HEK293 (cell line): ENCODE results near the gene VSTM4.

Source experiments
- CTCF ChIA-PET: fragments of 350-600 bp; formaldehyde crosslinking; extraction: SDS; loops from one replicate; lab custom pipeline; 2021; ENCODE audit warnings: antibody characterized with exemption; lab: Yijun Ruan, JAX
- POLR2A ChIA-PET: fragments of 300-600 bp; formaldehyde crosslinking; extraction: SDS; loops from one replicate; lab custom pipeline; 2020; ENCODE audit warnings: antibody characterized with exemption, inconsistent platforms; lab: Yijun Ruan, JAX
- H3K27ac ChIP-seq: fragments of 200-500 bp; sonication (Bioruptor generic); 2 replicates; pipeline ENCODE4 v1.5.1; 2014; ENCODE audit warnings: low read depth, low read length, control low read depth, inconsistent platforms; ENCODE audit errors: extremely low read depth
- H3K36me3 ChIP-seq, 2 experiments: fragments of 200-500 bp in 1 of 2; sonication (Bioruptor generic) in 1 of 2; 1 replicate in 1 of 2; 2 replicates in 1 of 2; pipeline ENCODE4 v1.5.1; 2014 to 2017; ENCODE audit warnings: inconsistent platforms in 2 of 2, low read length in 2 of 2; ENCODE audit not compliant: control insufficient read depth in 2 of 2, insufficient read depth in 1 of 2
- H3K4me1 ChIP-seq: fragments of 200-500 bp; sonication (Bioruptor generic); 2 replicates; pipeline ENCODE4 v1.5.1; 2014; ENCODE audit warnings: mild to moderate bottlenecking, low read length, inconsistent platforms; ENCODE audit not compliant: control insufficient read depth, insufficient read depth
- H3K4me3 ChIP-seq: 2 replicates; pipeline ENCODE4 v1.5.1; 2011; ENCODE audit warnings: low read depth, mild to moderate bottlenecking, control low read depth, low read length, moderate library complexity
- H3K9me3 ChIP-seq: fragments of 200-500 bp; sonication (Bioruptor generic); 2 replicates; pipeline ENCODE4 v1.5.1; 2014; ENCODE audit warnings: low read depth, low read length, inconsistent platforms; ENCODE audit not compliant: control insufficient read depth, insufficient read depth
- BCL11A ChIP-seq: fragments of 450-650 bp; formaldehyde crosslinking; IDR thresholded peaks from 2 replicates; pipeline ENCODE4 v1.5.1; 2016; ENCODE audit warnings: low read depth, missing biosample characterization, missing genetic modification characterization
- GFI1B ChIP-seq: fragments of 450-650 bp; formaldehyde crosslinking; IDR thresholded peaks from 2 replicates; pipeline ENCODE4 v1.5.1; 2016; ENCODE audit warnings: missing biosample characterization, missing genetic modification characterization
- MZF1 ChIP-seq: fragments of 450-650 bp; formaldehyde crosslinking; IDR thresholded peaks from 2 replicates; pipeline ENCODE4 v1.5.1; 2017; ENCODE audit warnings: missing biosample characterization, missing genetic modification characterization, borderline replicate concordance
- RBAK ChIP-seq: fragments of 450-650 bp; formaldehyde crosslinking; IDR thresholded peaks from 2 replicates; pipeline ENCODE4 v1.5.1; 2016; ENCODE audit warnings: missing biosample characterization, missing genetic modification characterization
- SALL2 ChIP-seq: fragments of 450-650 bp; formaldehyde crosslinking; IDR thresholded peaks from 2 replicates; pipeline ENCODE4 v1.5.0; 2017; ENCODE audit warnings: missing biosample characterization, mild to moderate bottlenecking, missing genetic modification characterization, borderline replicate concordance
- ZBTB17 ChIP-seq: fragments of 450-650 bp; formaldehyde crosslinking; IDR thresholded peaks from 2 replicates; pipeline ENCODE4 v1.5.1; 2016; ENCODE audit warnings: missing biosample characterization, missing genetic modification characterization
- ZBTB44 ChIP-seq: fragments of 450-650 bp; IDR thresholded peaks from 2 replicates; pipeline ENCODE4 v1.5.1; 2018; ENCODE audit warnings: missing biosample characterization, mild to moderate bottlenecking, missing genetic modification characterization
- ZBTB7A ChIP-seq: fragments of 450-650 bp; formaldehyde crosslinking; IDR thresholded peaks from 2 replicates; pipeline ENCODE4 v1.5.1; 2016; ENCODE audit warnings: low read depth, missing biosample characterization, missing genetic modification characterization
- ZNF121 ChIP-seq: fragments of 450-650 bp; formaldehyde crosslinking; IDR thresholded peaks from 2 replicates; pipeline ENCODE4 v1.5.1; 2016; ENCODE audit warnings: missing biosample characterization, missing genetic modification characterization
- ZNF138 ChIP-seq: fragments of 450-650 bp; formaldehyde crosslinking; IDR thresholded peaks from 2 replicates; pipeline ENCODE4 v1.5.1; 2016; ENCODE audit warnings: missing biosample characterization, missing genetic modification characterization, borderline replicate concordance
- ZNF146 ChIP-seq: fragments of 450-650 bp; formaldehyde crosslinking; IDR thresholded peaks from 2 replicates; pipeline ENCODE4 v1.5.1; 2016; ENCODE audit warnings: missing biosample characterization, missing genetic modification characterization
- ZNF148 ChIP-seq: fragments of 450-650 bp; formaldehyde crosslinking; IDR thresholded peaks from 2 replicates; pipeline ENCODE4 v1.5.0; 2017; ENCODE audit warnings: missing biosample characterization, missing genetic modification characterization, borderline replicate concordance
- ZNF169 ChIP-seq: fragments of 450-650 bp; formaldehyde crosslinking; IDR thresholded peaks from 2 replicates; pipeline ENCODE4 v1.5.1; 2016; ENCODE audit warnings: missing biosample characterization, missing genetic modification characterization
- ZNF221 ChIP-seq: fragments of 450-650 bp; formaldehyde crosslinking; IDR thresholded peaks from 2 replicates; pipeline ENCODE4 v1.5.1; 2017; ENCODE audit warnings: missing biosample characterization, missing genetic modification characterization, borderline replicate concordance
- ZNF23 ChIP-seq: fragments of 450-650 bp; formaldehyde crosslinking; IDR thresholded peaks from 2 replicates; pipeline ENCODE4 v1.5.1; 2016; ENCODE audit warnings: missing biosample characterization, missing genetic modification characterization, borderline replicate concordance
- ZNF280C ChIP-seq: fragments of 450-650 bp; formaldehyde crosslinking; IDR thresholded peaks from 2 replicates; pipeline ENCODE4 v1.5.1; 2016; ENCODE audit warnings: missing biosample characterization, missing genetic modification characterization
- ZNF391 ChIP-seq: fragments of 450-650 bp; formaldehyde crosslinking; IDR thresholded peaks from 2 replicates; pipeline ENCODE4 v1.5.1; 2016; ENCODE audit warnings: low read depth, missing biosample characterization, missing genetic modification characterization, borderline replicate concordance
- ZNF394 ChIP-seq: fragments of 450-650 bp; formaldehyde crosslinking; IDR thresholded peaks from 2 replicates; pipeline ENCODE4 v1.5.1; 2016; ENCODE audit warnings: missing biosample characterization, missing genetic modification characterization, mild to moderate bottlenecking, moderate library complexity, borderline replicate concordance
- ZNF416 ChIP-seq: fragments of 450-650 bp; formaldehyde crosslinking; IDR thresholded peaks from 2 replicates; pipeline ENCODE4 v1.5.1; 2016; ENCODE audit warnings: missing biosample characterization, missing genetic modification characterization
- ZNF510 ChIP-seq: fragments of 450-650 bp; formaldehyde crosslinking; IDR thresholded peaks from 2 replicates; pipeline ENCODE4 v1.5.1; 2018; ENCODE audit warnings: mild to moderate bottlenecking, missing genetic modification characterization, missing biosample characterization; ENCODE audit not compliant: insufficient replicate concordance
- ZNF544 ChIP-seq: fragments of 450-650 bp; formaldehyde crosslinking; IDR thresholded peaks from 2 replicates; pipeline ENCODE4 v1.5.0; 2017; ENCODE audit warnings: missing biosample characterization, missing genetic modification characterization
- ZNF558 ChIP-seq: fragments of 450-650 bp; formaldehyde crosslinking; IDR thresholded peaks from 2 replicates; pipeline ENCODE4 v1.5.1; 2016; ENCODE audit warnings: missing biosample characterization, missing genetic modification characterization
- ZNF600 ChIP-seq: fragments of 450-650 bp; formaldehyde crosslinking; IDR thresholded peaks from 2 replicates; pipeline ENCODE4 v1.5.1; 2016; ENCODE audit warnings: missing biosample characterization, missing genetic modification characterization
- ZNF677 ChIP-seq: fragments of 450-650 bp; IDR thresholded peaks from 2 replicates; pipeline ENCODE4 v1.5.0; 2018; ENCODE audit warnings: missing biosample characterization, mild to moderate bottlenecking, missing genetic modification characterization, moderate library complexity
- ZNF701 ChIP-seq: fragments of 450-650 bp; formaldehyde crosslinking; IDR thresholded peaks from 2 replicates; pipeline ENCODE4 v1.5.1; 2016; ENCODE audit warnings: missing biosample characterization, missing genetic modification characterization
- TF ChIP-seq, protein P1 (sequence below): fragments of 450-650 bp; formaldehyde crosslinking; IDR thresholded peaks from 2 replicates; pipeline ENCODE4 v1.5.1; 2016; ENCODE audit warnings: missing biosample characterization, missing genetic modification characterization
- TF ChIP-seq, protein P2 (sequence below): IDR thresholded peaks from 2 replicates; pipeline ENCODE4 v1.6.1; 2011; ENCODE audit warnings: mild to moderate bottlenecking, low read depth, low read length, borderline replicate concordance

The VSTM4 gene

DNA sequence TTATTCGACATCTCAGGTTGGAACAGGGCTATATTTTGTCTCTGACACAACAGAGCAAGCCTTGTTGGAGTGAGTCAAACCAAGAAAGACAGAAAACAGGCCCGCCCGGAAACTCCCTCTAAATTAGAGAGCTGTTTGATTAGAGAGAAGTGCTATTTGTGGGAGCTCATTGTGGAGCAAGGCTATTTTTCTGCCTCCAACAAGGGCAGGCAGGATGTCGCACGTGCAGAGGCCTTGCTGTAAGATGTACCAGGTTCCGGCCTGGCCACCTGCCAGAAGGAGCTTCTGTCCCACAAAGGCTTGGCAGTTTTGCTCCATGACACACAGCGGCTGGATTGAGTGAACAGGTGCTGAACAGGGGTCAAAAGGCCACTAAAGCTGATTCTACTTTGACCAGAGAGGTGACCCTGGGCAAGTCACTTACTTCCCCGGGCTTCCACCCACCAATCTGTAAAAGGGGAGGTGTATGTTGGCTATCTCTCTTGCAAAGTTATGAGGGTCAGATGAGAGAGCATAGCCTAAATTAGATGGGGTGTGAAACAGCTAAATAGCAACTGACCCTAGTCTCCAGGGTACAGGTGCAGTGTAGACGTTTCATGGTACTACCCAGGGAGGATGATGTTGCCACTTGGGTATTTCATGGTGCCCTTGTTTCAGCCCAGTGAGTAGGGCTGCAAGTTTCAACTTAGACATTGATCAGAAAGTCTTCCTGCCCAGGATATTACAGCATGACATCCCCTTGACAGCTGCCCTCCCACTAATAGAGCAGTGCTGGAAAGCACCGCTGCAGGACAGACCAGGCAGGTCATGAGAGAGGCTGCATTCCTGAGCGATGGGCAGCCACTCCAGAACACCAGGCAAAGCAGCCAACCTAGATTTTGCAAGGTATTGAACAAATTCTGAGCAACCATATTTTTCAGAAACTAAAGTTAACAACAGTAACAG is 62.0 kb downstream of the VSTM4 start:
- Histone ChIP-seq H3K4me1 (no peaks in the 10 kb centered on the region), H3K9me3 (no peaks in the 10 kb centered on the region), H3K27ac (no peak overlapping the region), H3K36me3 (no peaks in the 10 kb centered on the region), H3K4me3 (no peak overlapping the region)
- TF ChIP-seq ZBTB44 (tag by site-specific recombination) (no peak), SALL2 (tag by site-specific recombination) (no peak), RBAK (no peak), ZNF121 (no peak), MZF1 (tag by site-specific recombination) (no peak), ZNF677 (tag by site-specific recombination) (no peak), GFI1B (tag by site-specific recombination) (no peak), ZNF23 (tag by site-specific recombination) (no peak), ZBTB17 (tag by site-specific recombination) (no peak), ZNF391 (no peak), ZNF558 (tag by site-specific recombination) (no peak), ZNF600 (tag by site-specific recombination) (no peak), ZBTB7A (tag by site-specific recombination) (no peak), ZNF510 (tag by site-specific recombination) (no peak), ZNF221 (no peak), ZNF138 (tag by site-specific recombination) (no peak), ZNF416 (tag by site-specific recombination) (no peak), ZNF394 (no peak)
- TF ChIP-seq, protein P1, sequence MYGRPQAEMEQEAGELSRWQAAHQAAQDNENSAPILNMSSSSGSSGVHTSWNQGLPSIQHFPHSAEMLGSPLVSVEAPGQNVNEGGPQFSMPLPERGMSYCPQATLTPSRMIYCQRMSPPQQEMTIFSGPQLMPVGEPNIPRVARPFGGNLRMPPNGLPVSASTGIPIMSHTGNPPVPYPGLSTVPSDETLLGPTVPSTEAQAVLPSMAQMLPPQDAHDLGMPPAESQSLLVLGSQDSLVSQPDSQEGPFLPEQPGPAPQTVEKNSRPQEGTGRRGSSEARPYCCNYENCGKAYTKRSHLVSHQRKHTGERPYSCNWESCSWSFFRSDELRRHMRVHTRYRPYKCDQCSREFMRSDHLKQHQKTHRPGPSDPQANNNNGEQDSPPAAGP (tag by site-specific recombination) = no peak
- ChIA-PET POLR2A (no interaction called here), CTCF (interaction anchor here (0.6 to 0.7 kb wide), 2 partner anchors 9 to 397 kb away, joined by 3 read pairs; no protein-coding TSS in a partner anchor)

DNA sequence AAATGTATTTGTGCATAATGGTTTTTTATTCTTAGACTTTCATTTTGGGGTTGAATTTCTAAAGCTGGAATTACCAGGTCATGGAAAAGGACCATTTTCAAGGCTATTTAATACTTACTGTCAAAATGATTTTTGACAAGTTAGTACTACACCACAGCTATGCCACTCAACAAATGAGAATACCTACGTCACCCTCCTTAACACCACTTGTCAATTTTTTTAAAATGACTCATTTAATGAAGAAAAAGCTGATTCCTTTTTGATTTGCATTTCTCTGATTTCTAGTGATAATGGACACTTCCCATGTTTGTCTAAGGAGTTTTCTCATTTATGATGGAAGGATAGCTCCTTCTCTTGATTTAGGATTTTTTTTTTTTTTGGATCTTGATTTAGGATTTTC is 63.3 kb downstream of the VSTM4 start:
- Histone ChIP-seq H3K27ac (no peak overlapping the region), H3K36me3 (no peaks in the 10 kb centered on the region), H3K4me1 (no peaks in the 10 kb centered on the region), H3K4me3 (no peak overlapping the region), H3K9me3 (no peaks in the 10 kb centered on the region)
- POLR2A ChIA-PET = no interaction called here
- CTCF ChIA-PET = no interaction called here
- TF ChIP-seq BCL11A (no peak), ZNF701 (no peak), ZNF148 (no peak), ZNF544 (tag by site-specific recombination) (no peak), ZNF146 (tag by site-specific recombination) (no peak), ZNF169 (no peak), ZNF280C (tag by site-specific recombination) (no peak)
- TF ChIP-seq, protein P2, sequence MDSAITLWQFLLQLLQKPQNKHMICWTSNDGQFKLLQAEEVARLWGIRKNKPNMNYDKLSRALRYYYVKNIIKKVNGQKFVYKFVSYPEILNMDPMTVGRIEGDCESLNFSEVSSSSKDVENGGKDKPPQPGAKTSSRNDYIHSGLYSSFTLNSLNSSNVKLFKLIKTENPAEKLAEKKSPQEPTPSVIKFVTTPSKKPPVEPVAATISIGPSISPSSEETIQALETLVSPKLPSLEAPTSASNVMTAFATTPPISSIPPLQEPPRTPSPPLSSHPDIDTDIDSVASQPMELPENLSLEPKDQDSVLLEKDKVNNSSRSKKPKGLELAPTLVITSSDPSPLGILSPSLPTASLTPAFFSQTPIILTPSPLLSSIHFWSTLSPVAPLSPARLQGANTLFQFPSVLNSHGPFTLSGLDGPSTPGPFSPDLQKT = no peak
